GM23248 (cell line): ENCODE measurements around the gene GAPT. TPM values are rescaled to one million over a fixed set of nuclear protein-coding genes. Genes with fewer than 3 reads are reported as not detected.

ENCODE experiments used
- DNase-seq: peaks from one replicate; pipeline ENCODE4 v3.0.0-alpha.2; 2015
- H2AFZ ChIP-seq: fragments of 200-600 bp; sonication (generic); 2 replicates; pipeline ENCODE4 v1.6.1; 2016; ENCODE audit warnings: antibody characterized with exemption
- H3F3A ChIP-seq: fragments of 200-600 bp; sonication (generic); 2 replicates; pipeline ENCODE4 v1.6.1; 2016; ENCODE audit warnings: mild to moderate bottlenecking, antibody characterized with exemption, mixed run types; ENCODE audit not compliant: insufficient read depth
- H3K27ac ChIP-seq: fragments of 200-600 bp; sonication (generic); 2 replicates; pipeline ENCODE4 v1.5.1; 2016; ENCODE audit warnings: mild to moderate bottlenecking
- H3K27me3 ChIP-seq: fragments of 200-600 bp; sonication (generic); replicated peaks from 2 replicates; pipeline ENCODE4 v1.6.1; 2016; ENCODE audit warnings: mild to moderate bottlenecking; ENCODE audit not compliant: insufficient read depth
- H3K36me3 ChIP-seq: fragments of 200-600 bp; sonication (generic); 2 replicates; pipeline ENCODE4 v1.6.1; 2016; ENCODE audit warnings: low read depth, mild to moderate bottlenecking
- H3K4me1 ChIP-seq: fragments of 200-600 bp; sonication (generic); 2 replicates; pipeline ENCODE4 v1.6.1; 2016; ENCODE audit warnings: mild to moderate bottlenecking; ENCODE audit not compliant: insufficient read depth
- H3K4me2 ChIP-seq: fragments of 200-600 bp; sonication (generic); one replicate; pipeline ENCODE4 v1.6.1; 2016; ENCODE audit warnings: mild to moderate bottlenecking; ENCODE audit not compliant: unreplicated experiment
- H3K4me3 ChIP-seq: fragments of 200-600 bp; sonication (generic); 2 replicates; pipeline ENCODE4 v1.5.1; 2016; ENCODE audit warnings: mild to moderate bottlenecking
- H3K79me2 ChIP-seq: fragments of 200-600 bp; sonication (generic); 2 replicates; pipeline ENCODE4 v1.6.1; 2016; ENCODE audit warnings: mild to moderate bottlenecking; ENCODE audit not compliant: insufficient read depth
- H3K9ac ChIP-seq: fragments of 200-600 bp; sonication (generic); 2 replicates; pipeline ENCODE4 v1.6.1; 2016; ENCODE audit warnings: mild to moderate bottlenecking
- H3K9me2 ChIP-seq: fragments of 200-600 bp; sonication (generic); 2 replicates; pipeline ENCODE4 v1.6.1; 2016; ENCODE audit warnings: mixed run types, mild to moderate bottlenecking, moderate library complexity; ENCODE audit not compliant: insufficient read depth
- H3K9me3 ChIP-seq: fragments of 200-600 bp; sonication (generic); one replicate; pipeline ENCODE4 v1.6.1; 2017; ENCODE audit warnings: low read depth
- H4K20me1 ChIP-seq: fragments of 200-600 bp; sonication (generic); 2 replicates; pipeline ENCODE4 v1.6.0; 2016; ENCODE audit not compliant: insufficient read depth
- EZH2 ChIP-seq: fragments of 200-600 bp; sonication (generic); IDR thresholded peaks from 2 replicates; pipeline ENCODE4 v1.6.1; 2018; ENCODE audit warnings: antibody characterized with exemption, mild to moderate bottlenecking; ENCODE audit not compliant: insufficient read depth, poor library complexity, severe bottlenecking
- EZH2phosphoT487 ChIP-seq: fragments of 200-600 bp; sonication (generic); IDR thresholded peaks from 2 replicates; pipeline ENCODE4 v1.6.1; 2018; ENCODE audit warnings: antibody characterized with exemption, moderate library complexity, mild to moderate bottlenecking, low read depth; ENCODE audit not compliant: insufficient read depth
- WGBS, 2 experiments: methylation state at CpG; one replicate each; pipeline ENCODE4 v1.1.6; 2015 to 2017; ENCODE audit warnings: low lambda C conversion rate in 2 of 2, low coverage in 1 of 2; ENCODE audit errors: missing lambda C conversion rate in 2 of 2; 5-methylcytosine and 5-hydroxymethylcytosine counted together
- in situ Hi-C: fragments of 300-500 bp; cut with MboI; formaldehyde crosslinking; loops from 2 replicates; pipeline ENCODE4 v1.15.0; 2020
- polyA plus RNA-seq: library from polyadenylated mRNA; unstranded; fragments of >200 nt; fragmentation: Nextera tagmentation; extraction: Ambion mirVana; gene quantifications from 2 replicates; pipeline ENCODE4 v1.2.1, GENCODE V29; 2016
- total RNA-seq: library from RNA; depleted of rRNA; stranded (reverse); fragments of >200 nt; shearing (Covaris generic); gene quantifications from 2 replicates; pipeline ENCODE4 v1.2.3, GENCODE V29; 2014

GAPT gene
- total and polyA plus RNA-seq, 2 experiments from 2014 or later: not detected

DNA sequence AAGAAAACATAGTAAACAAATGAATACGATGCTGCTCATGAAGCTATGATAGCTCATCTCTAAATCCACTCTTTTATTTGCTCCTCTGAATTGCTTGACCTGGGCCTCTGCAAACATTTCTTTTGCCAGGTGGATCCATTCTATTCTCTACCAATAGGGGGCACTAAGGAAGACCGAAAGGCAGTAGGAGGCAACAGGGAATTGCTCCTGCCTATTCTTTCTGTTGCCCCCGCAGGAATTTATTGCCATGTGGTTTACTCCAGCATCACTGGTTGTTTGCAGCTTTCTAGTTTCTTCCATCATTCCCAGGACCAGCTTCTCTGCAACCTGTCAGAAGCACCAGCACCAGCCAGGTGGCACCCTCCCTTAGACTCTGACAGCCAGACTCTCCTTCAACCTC, 5.3 kb downstream of the GAPT start:
- no peak overlapping the region for H3K4me2 ChIP-seq
- H2AFZ ChIP-seq: no peak overlapping the region
- WGBS, 2 experiments: 50 to 54% methylated on average over 3 of the region's 3 CpGs
- no peak for DNase-seq
- H3K27me3 ChIP-seq: peaks cover 15% of the 10 kb centered on the region; the same call in 1 of the 2 replicates
- H3K27ac ChIP-seq: no peak overlapping the region
- H3K36me3 ChIP-seq: no peaks in the 10 kb centered on the region
- no peak for TF ChIP-seq EZH2phosphoT487
- no peak for TF ChIP-seq EZH2
- H3K4me3 ChIP-seq: no peak overlapping the region
- in situ Hi-C loops: no loop called here
- H3F3A ChIP-seq: no peaks in the 10 kb centered on the region
- no peaks in the 10 kb centered on the region for H3K9me2 ChIP-seq
- no peaks in the 10 kb centered on the region for H3K4me1 ChIP-seq
- no peaks in the 10 kb centered on the region for H3K79me2 ChIP-seq
- H3K9me3 ChIP-seq: no peaks in the 10 kb centered on the region
- H3K9ac ChIP-seq: no peak overlapping the region
- H4K20me1 ChIP-seq: no peaks in the 10 kb centered on the region

DNA sequence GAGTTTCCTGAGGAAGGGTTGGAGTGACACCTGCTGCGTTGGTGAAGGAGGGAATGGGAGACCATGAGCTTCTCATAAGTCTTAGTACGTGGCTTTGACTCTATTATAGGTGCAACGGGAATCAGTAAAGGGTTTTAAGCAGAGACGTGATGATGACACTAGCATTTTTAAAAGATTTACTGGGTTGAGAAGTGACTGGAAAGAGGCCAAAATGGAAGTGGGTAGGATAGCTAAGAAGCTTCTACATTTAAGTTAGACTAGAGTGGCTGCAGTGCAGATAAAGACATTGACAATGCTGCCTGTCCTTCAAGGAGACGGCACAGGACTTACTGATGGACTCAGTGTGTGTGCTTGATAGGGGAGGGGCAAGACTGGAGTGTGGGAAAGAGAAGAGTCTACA, 6.2 kb downstream of the GAPT start:
- H3F3A ChIP-seq: no peaks in the 10 kb centered on the region
- H2AFZ ChIP-seq: no peak overlapping the region
- peaks cover 15% of the 10 kb centered on the region; the same call in 1 of the 2 replicates for H3K27me3 ChIP-seq
- H3K4me1 ChIP-seq: no peaks in the 10 kb centered on the region
- no peak overlapping the region for H3K4me2 ChIP-seq
- in situ Hi-C loops: no loop called here
- 44 to 48% methylated on average over 5 of the region's 5 CpGs for WGBS, 2 experiments
- no peak overlapping the region for H3K9ac ChIP-seq
- no peak for TF ChIP-seq EZH2
- no peaks in the 10 kb centered on the region for H3K36me3 ChIP-seq
- no peaks in the 10 kb centered on the region for H4K20me1 ChIP-seq
- no peak for DNase-seq
- no peaks in the 10 kb centered on the region for H3K9me3 ChIP-seq
- H3K4me3 ChIP-seq: no peak overlapping the region
- no peaks in the 10 kb centered on the region for H3K79me2 ChIP-seq
- no peak overlapping the region for H3K27ac ChIP-seq
- no peaks in the 10 kb centered on the region for H3K9me2 ChIP-seq

DNA sequence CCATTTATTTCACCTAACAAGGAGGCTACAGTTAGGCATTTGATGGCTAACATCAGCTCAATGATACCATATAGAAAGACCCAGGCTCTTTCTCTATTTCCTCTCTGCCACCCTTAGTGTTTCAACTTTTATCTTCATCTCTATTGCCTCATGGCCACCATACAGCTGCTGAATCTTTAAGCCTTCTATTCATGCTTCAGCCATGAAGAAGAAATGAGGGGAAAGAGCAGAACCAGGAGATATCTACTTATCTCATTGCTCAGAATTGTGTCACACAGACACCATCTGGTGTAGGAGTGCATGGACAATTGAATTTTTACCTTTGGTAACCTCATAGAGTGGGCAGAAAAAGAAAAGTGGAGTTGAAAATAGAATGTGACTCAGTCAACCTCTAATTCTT, 6.7 kb downstream of the GAPT start:
- Histone ChIP-seq H4K20me1 (no peaks in the 10 kb centered on the region), H3K27ac (no peak overlapping the region), H3F3A (no peaks in the 10 kb centered on the region), H3K9me3 (no peaks in the 10 kb centered on the region), H2AFZ (no peak overlapping the region), H3K36me3 (no peaks in the 10 kb centered on the region), H3K4me1 (no peaks in the 10 kb centered on the region), H3K9ac (no peak overlapping the region), H3K79me2 (no peaks in the 10 kb centered on the region), H3K4me3 (no peak overlapping the region), H3K4me2 (no peak overlapping the region), H3K9me2 (no peaks in the 10 kb centered on the region), H3K27me3 (peaks cover 16% of the 10 kb centered on the region; the same call in 1 of the 2 replicates)
- TF ChIP-seq EZH2: no peak
- TF ChIP-seq EZH2phosphoT487: no peak
- no peak for DNase-seq
- in situ Hi-C loops: no loop called here

DNA sequence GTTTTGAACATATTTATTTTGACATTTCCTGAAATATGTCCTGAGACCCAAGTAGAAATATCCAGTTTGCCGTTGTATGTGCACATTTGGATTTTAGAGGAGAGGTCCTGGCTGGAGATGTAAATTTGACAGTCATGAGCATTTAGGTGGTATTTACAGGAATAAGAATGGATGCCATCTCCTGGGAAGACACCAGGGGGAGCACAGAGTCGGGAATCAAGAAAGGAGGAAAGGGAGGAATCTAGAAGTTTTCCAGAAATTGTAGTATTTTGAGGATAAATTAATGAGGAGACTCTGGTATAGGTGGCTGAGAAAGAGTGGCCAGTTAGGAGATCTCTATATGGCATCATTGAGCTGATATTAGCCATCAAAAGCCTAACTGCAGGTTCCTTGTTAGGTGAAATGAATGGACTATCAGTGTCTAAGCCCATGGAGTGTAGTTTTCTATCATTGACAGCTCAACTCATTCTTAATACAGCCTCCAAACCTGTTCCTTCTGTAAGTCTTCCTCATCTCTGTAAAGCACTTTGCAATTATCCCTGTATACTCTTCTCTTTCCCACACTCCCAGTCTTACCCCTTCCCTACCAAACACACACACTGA, 7.2 kb downstream of the GAPT start:
- H3K36me3 ChIP-seq: no peaks in the 10 kb centered on the region
- H3K9ac ChIP-seq: no peak overlapping the region
- no peaks in the 10 kb centered on the region for H3K9me2 ChIP-seq
- no peak overlapping the region for H3K4me3 ChIP-seq
- H2AFZ ChIP-seq: no peak overlapping the region
- TF ChIP-seq EZH2phosphoT487 (no peak), EZH2 (no peak)
- no peaks in the 10 kb centered on the region for H3K79me2 ChIP-seq
- in situ Hi-C loops: no loop called here
- H3K4me2 ChIP-seq: no peak overlapping the region
- WGBS, 2 experiments: 0% methylated on average over 2 of the region's 2 CpGs
- no peaks in the 10 kb centered on the region for H4K20me1 ChIP-seq
- no peaks in the 10 kb centered on the region for H3K9me3 ChIP-seq
- no peak overlapping the region for H3K27ac ChIP-seq
- H3K27me3 ChIP-seq: peaks cover 13% of the 10 kb centered on the region; the same call in 1 of the 2 replicates
- peak; percentile 47 for DNase-seq
- H3K4me1 ChIP-seq: no peaks in the 10 kb centered on the region
- H3F3A ChIP-seq: no peaks in the 10 kb centered on the region

DNA sequence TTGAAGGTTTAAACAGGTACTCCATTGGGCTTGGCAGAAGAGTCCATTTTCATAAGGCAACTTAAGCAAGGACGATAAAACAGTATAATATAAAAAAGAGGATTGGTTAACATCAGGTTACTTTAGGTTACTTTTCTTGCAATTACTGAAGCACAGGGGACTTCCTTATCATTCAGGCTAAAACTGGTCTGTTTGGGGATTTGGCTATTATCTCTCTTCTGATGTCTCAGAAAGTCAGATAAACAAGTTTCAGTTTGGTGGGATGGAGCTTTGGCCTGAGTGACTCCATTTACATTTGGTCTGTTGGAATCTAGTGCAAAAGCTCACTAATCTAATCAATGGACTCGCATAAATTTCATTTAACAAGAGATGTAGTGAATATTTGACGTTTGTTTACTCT, 8.0 kb downstream of the GAPT start:
- Histone ChIP-seq H3K9ac (no peak overlapping the region), H3K4me3 (no peak overlapping the region), H4K20me1 (no peaks in the 10 kb centered on the region), H3K27ac (no peak overlapping the region), H3K27me3 (peaks cover 13% of the 10 kb centered on the region; the same call in 1 of the 2 replicates), H3K4me1 (no peaks in the 10 kb centered on the region), H3K36me3 (no peaks in the 10 kb centered on the region), H2AFZ (no peak overlapping the region), H3K4me2 (no peak overlapping the region), H3K9me3 (no peaks in the 10 kb centered on the region), H3K79me2 (no peaks in the 10 kb centered on the region), H3K9me2 (no peaks in the 10 kb centered on the region), H3F3A (no peaks in the 10 kb centered on the region)
- no peak for DNase-seq
- 24 to 28% methylated on average over 3 of the region's 3 CpGs for WGBS, 2 experiments
- in situ Hi-C loops: no loop called here
- TF ChIP-seq EZH2 (no peak), EZH2phosphoT487 (no peak)
